GM21737 (cell line): ENCODE measurements around the gene CTNNA1.
"Not testable (repeated sequence)": the region's sequence is repeated elsewhere in the genome, so short reads cannot be mapped to it uniquely, and the experiment has no call there.

Experiments used
- ATAC-seq: cut with Tn5 transposase; IDR thresholded peaks from one replicate; pipeline ENCODE4 v1.9.1; 2021; ENCODE audit warnings: mild to moderate bottlenecking, moderate library complexity; ENCODE audit not compliant: unreplicated experiment

The CTNNA1 gene

GRCh38 chr5:138757061-138757776 is 4.0 kb downstream of the CTNNA1 start:
- no peak for ATAC-seq

GRCh38 chr5:138760448-138761110 is 7.4 kb downstream of the CTNNA1 start:
- no peak for ATAC-seq

- ATAC-seq = not testable (repeated sequence)
Measured at GRCh38 chr5:138761115-138761514, 7.9 kb downstream of the CTNNA1 start.

- not testable (repeated sequence) for ATAC-seq
Measured at GRCh38 chr5:138761670-138762069, 8.4 kb downstream of the CTNNA1 start.

- no peak for ATAC-seq
Measured at GRCh38 chr5:138762110-138762509, 8.9 kb downstream of the CTNNA1 start.

- ATAC-seq = no peak
Measured at GRCh38 chr5:138763037-138763778, 10.0 kb downstream of the CTNNA1 start.

- ATAC-seq = no peak
Measured at GRCh38 chr5:138770291-138770690, 17.1 kb downstream of the CTNNA1 start.

- no peak for ATAC-seq
Measured at GRCh38 chr5:138770977-138771376, 17.8 kb downstream of the CTNNA1 start.

- ATAC-seq = no peak
Measured at GRCh38 chr5:138772986-138773594, 19.9 kb downstream of the CTNNA1 start.

GRCh38 chr5:138773624-138774023 is 20.4 kb downstream of the CTNNA1 start:
- ATAC-seq = not testable (repeated sequence)

- ATAC-seq = peak; percentile 55
Measured at GRCh38 chr5:138775034-138775433, 21.8 kb downstream of the CTNNA1 start.

GRCh38 chr5:138778234-138778633 is 25.0 kb downstream of the CTNNA1 start:
- ATAC-seq = no peak

- ATAC-seq = no peak
Measured at GRCh38 chr5:138783976-138784375, 30.8 kb downstream of the CTNNA1 start.

- no peak for ATAC-seq
Measured at GRCh38 chr5:138784590-138784989, 31.4 kb downstream of the CTNNA1 start.

GRCh38 chr5:138789771-138790242 is 36.6 kb downstream of the CTNNA1 start:
- ATAC-seq = no peak

- ATAC-seq = no peak
Measured at GRCh38 chr5:138790684-138791083, 37.5 kb downstream of the CTNNA1 start.

- no peak for ATAC-seq
Measured at GRCh38 chr5:138792195-138792790, 39.1 kb downstream of the CTNNA1 start.

GRCh38 chr5:138793575-138793974 is 40.4 kb downstream of the CTNNA1 start:
- no peak for ATAC-seq

- ATAC-seq = no peak
Measured at GRCh38 chr5:138803285-138803684, 50.1 kb downstream of the CTNNA1 start.

GRCh38 chr5:138803935-138804334 is 50.7 kb downstream of the CTNNA1 start:
- ATAC-seq = no peak

GRCh38 chr5:138805096-138805495 is 51.9 kb downstream of the CTNNA1 start:
- ATAC-seq = no peak
